GM12878 (cell line): Measurements from ENCODE around the gene NUP54. TPM values are rescaled to one million over a fixed set of nuclear protein-coding genes. Genes with fewer than 3 reads are reported as not detected.

Experiments used
- ATAC-seq: fragments of 200-7000 bp; cut with Tn5 transposase; 3 replicates; pipeline ENCODE4 v1.9.1; 2020; ENCODE audit warnings: mild to moderate bottlenecking, moderate library complexity
- BruUV-seq: library from RNA; stranded (reverse); fragments of 400-500 nt; replicated peaks from 2 replicates; lab custom pipeline; 2021; lab: Mats Ljungman, UMichigan
- CTCF ChIA-PET: fragments of 300-600 bp; sonication (Branson Sonifier 250); formaldehyde crosslinking; extraction: SDS; loops from one replicate; lab custom pipeline; 2021; ENCODE audit warnings: inconsistent platforms; lab: Yijun Ruan, JAX
- POLR2A ChIA-PET: fragments of 350-600 bp; formaldehyde crosslinking; extraction: SDS; loops from one replicate; lab custom pipeline; 2021; ENCODE audit warnings: inconsistent platforms; lab: Charles Lee
- RAD21 ChIA-PET: fragments of 300-600 bp; sonication (Branson Sonifier 250); formaldehyde crosslinking; loops from one replicate; lab custom pipeline; 2023; ENCODE audit warnings: antibody characterized with exemption; ENCODE audit not compliant: unreplicated experiment; lab: Charles Lee
- SMC1A ChIA-PET: fragments of 300-600 bp; sonication (Branson Sonifier 250); formaldehyde crosslinking; loops from one replicate; lab custom pipeline; 2023; ENCODE audit not compliant: unreplicated experiment, uncharacterized antibody; lab: Charles Lee
- DNase-seq: peaks from one replicate; pipeline ENCODE4 v3.0.0-alpha.2; 2011; ENCODE audit warnings: low read depth, low spot score
- FAIRE-seq: peaks from 3 replicates; lab custom pipeline; 2011; peaks lifted over from hg19 to GRCh38; lab: Jason Lieb, UNC
- H2AFZ ChIP-seq: 2 replicates; pipeline ENCODE4 v1.6.0; 2011; ENCODE audit warnings: low read depth, low read length, control low read depth; ENCODE audit not compliant: control insufficient read depth
- H3K27ac ChIP-seq: 2 replicates; pipeline ENCODE4 v1.5.1; 2011; ENCODE audit warnings: control low read depth; ENCODE audit not compliant: control insufficient read depth, insufficient read depth
- H3K27me3 ChIP-seq, 2 experiments: replicated peaks in 1 of 2; 2 replicates each; pipeline versions ENCODE4 v1.6.0 to v1.6.1; 2011; ENCODE audit warnings: low read length in 1 of 2; ENCODE audit not compliant: control insufficient read depth in 2 of 2, insufficient read depth in 2 of 2
- H3K36me3 ChIP-seq, 2 experiments: 2 replicates each; pipeline ENCODE4 v1.5.1; 2011; ENCODE audit warnings: low read length in 1 of 2; ENCODE audit not compliant: control insufficient read depth in 2 of 2, insufficient read depth in 2 of 2
- H3K4me1 ChIP-seq: 2 replicates; pipeline ENCODE4 v1.6.1; 2011; ENCODE audit warnings: mild to moderate bottlenecking, low read length, moderate library complexity, mixed read lengths; ENCODE audit not compliant: control insufficient read depth, insufficient read depth
- H3K4me2 ChIP-seq: 2 replicates; pipeline ENCODE4 v1.6.0; 2011; ENCODE audit warnings: control low read depth; ENCODE audit not compliant: control insufficient read depth, insufficient read depth
- H3K4me3 ChIP-seq: fragments of 200-600 bp; sonication (generic); 2 replicates; pipeline ENCODE4 v1.5.1; 2016
- H3K79me2 ChIP-seq: 2 replicates; pipeline ENCODE4 v1.6.0; 2011; ENCODE audit warnings: low read length; ENCODE audit not compliant: control insufficient read depth, insufficient read depth
- H3K9ac ChIP-seq: 2 replicates; pipeline ENCODE4 v1.8.0; 2011; ENCODE audit warnings: low read length, control low read depth, mixed read lengths; ENCODE audit not compliant: control insufficient read depth, insufficient read depth
- H3K9me3 ChIP-seq: replicated peaks from 3 replicates; pipeline ENCODE4 v1.5.1; 2011; ENCODE audit warnings: mild to moderate bottlenecking, low read length; ENCODE audit not compliant: control insufficient read depth, insufficient read depth
- H4K20me1 ChIP-seq: 2 replicates; pipeline ENCODE4 v1.6.0; 2011; ENCODE audit not compliant: control insufficient read depth, insufficient read depth
- CBX3 ChIP-seq: fragments of 200-600 bp; sonication (generic); IDR thresholded peaks from 2 replicates; pipeline ENCODE4 v1.6.1; 2016; ENCODE audit warnings: low read depth, borderline replicate concordance
- EP300 ChIP-seq, 2 experiments: fragments of 150-350 bp in 1 of 2; IDR thresholded peaks; 2 replicates each; pipeline ENCODE4 v1.6.1; 2011 to 2012; ENCODE audit warnings: low read depth in 2 of 2, low read length in 2 of 2, borderline replicate concordance in 1 of 2, improper control_type of control experiment in 1 of 2, inconsistent platforms in 1 of 2; ENCODE audit not compliant: control insufficient read depth in 1 of 2
- ESRRA ChIP-seq: IDR thresholded peaks from 2 replicates; pipeline ENCODE4 v1.6.1; 2012; ENCODE audit warnings: mild to moderate bottlenecking, low read length, improper control_type of control experiment
- PAX8 ChIP-seq: fragments of 450-650 bp; IDR thresholded peaks from 2 replicates; pipeline ENCODE4 v1.6.1; 2017; ENCODE audit warnings: mild to moderate bottlenecking, moderate library complexity
- POLR2A ChIP-seq: IDR thresholded peaks from 2 replicates; pipeline ENCODE4 v1.6.1; 2011; ENCODE audit warnings: low read depth, mild to moderate bottlenecking, low read length
- RAD51 ChIP-seq: fragments of 450-650 bp; IDR thresholded peaks from 2 replicates; pipeline ENCODE4 v1.6.1; 2016; ENCODE audit warnings: moderate library complexity, mild to moderate bottlenecking, inconsistent platforms
- TCF7 ChIP-seq: IDR thresholded peaks from 2 replicates; pipeline ENCODE4 v1.6.1; 2014; ENCODE audit warnings: antibody characterized with exemption, borderline replicate concordance
- WGBS: methylation state at CpG from one replicate; pipeline ENCODE4 v1.1.6; 2016; ENCODE audit warnings: low lambda C conversion rate; ENCODE audit not compliant: insufficient replicate concordance, insufficient coverage; ENCODE audit errors: missing lambda C conversion rate; 5-methylcytosine and 5-hydroxymethylcytosine counted together
- in situ Hi-C: fragments of 300-500 bp; cut with MboI; formaldehyde crosslinking; loops from 9 replicates; pipeline ENCODE4 v1.14.3; 2018; ENCODE audit warnings: mixed read lengths
- intact Hi-C: fragments of 100-400 bp; cut with micrococcal nuclease; formaldehyde crosslinking; loops from one replicate; pipeline ENCODE4 v1.14.2; 2022; ENCODE audit not compliant: unreplicated experiment
- polyA plus RNA-seq, 11 experiments: library from polyadenylated mRNA; depleted of rRNA in 4 of 11; unstranded in 6 of 11; stranded (reverse) in 5 of 11; fragments of >200 nt; fragmentation: Nextera tagmentation in 4 of 11; fragmentation: Illumina TruSeq in 1 of 11; extraction: Ambion mirVana in 4 of 11; extraction: Trizol in 1 of 11; gene quantifications; 1 replicate in 1 of 11; 2 replicates in 10 of 11; pipeline versions ENCODE4 v1.2.1 to v1.2.3, GENCODE V29; 2011 to 2016; ENCODE audit warnings: inconsistent platforms in 2 of 11, missing spikeins in 2 of 11, low read depth in 1 of 11
- total RNA-seq, 4 experiments: library from RNA; depleted of rRNA in 3 of 4; stranded (reverse); fragments of >200 nt in 3 of 4; fragmentation: Illumina TruSeq in 1 of 4; extraction: Trizol in 1 of 4; gene quantifications; 2 replicates each; pipeline versions ENCODE4 v1.2.1 to v1.2.3, GENCODE V29; 2013 to 2021
- TF ChIP-seq, protein P1 (sequence below): IDR thresholded peaks from 2 replicates; pipeline ENCODE4 v1.6.1; 2011; ENCODE audit warnings: mild to moderate bottlenecking, low read depth, low read length, moderate library complexity; ENCODE audit not compliant: insufficient replicate concordance
- TF ChIP-seq, protein P2 (sequence below): IDR thresholded peaks from 2 replicates; pipeline ENCODE4 v1.6.1; 2012; ENCODE audit warnings: low read depth, low read length, improper control_type of control experiment

The NUP54 gene
- total and polyA plus RNA-seq, 10 of the 15 experiments (the other 5 are each of a cell fraction or from before 2014, with no cell fraction given): 17.5 to 69.0 (median 42.3) TPM

DNA sequence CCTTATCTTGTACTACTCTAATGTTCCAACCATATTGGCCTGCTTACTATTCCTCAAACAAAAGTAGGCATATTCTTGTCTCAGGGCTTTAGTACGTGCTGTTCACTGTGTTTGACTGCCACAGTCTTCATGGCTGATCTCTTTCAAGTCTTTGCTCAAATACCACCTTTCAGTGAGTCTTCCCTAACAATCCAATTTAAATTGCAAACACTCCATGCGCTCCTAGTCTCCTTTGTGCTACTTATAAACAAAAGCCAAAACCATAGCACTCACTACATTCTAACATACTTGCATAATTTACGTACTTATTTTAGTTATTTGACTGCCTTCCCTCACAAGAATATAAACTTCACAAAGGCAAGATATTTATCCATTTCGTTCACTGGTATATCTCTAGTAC, 75.4 kb downstream of the NUP54 start:
- no peak overlapping the region for H3K4me2 ChIP-seq
- POLR2A ChIA-PET: no interaction called here

More for the DNA sequence above, 75.4 kb downstream of the NUP54 start:
- no peak overlapping the region for H3K9ac ChIP-seq
- no peak for DNase-seq
- no peak overlapping the region for H2AFZ ChIP-seq
- intact Hi-C loops: no loop called here
- CTCF ChIA-PET: interaction anchor here (1.5 kb wide), 1 partner anchor 77 kb away, joined by 9 read pairs; no protein-coding TSS in a partner anchor
- H3K27ac ChIP-seq: no peak overlapping the region
- H3K9me3 ChIP-seq: no peaks in the 10 kb centered on the region
- no TSS peak for BruUV-seq
- H3K79me2 ChIP-seq: no peaks in the 10 kb centered on the region
- peaks cover 0 to 6% of the 10 kb centered on the region in 2 experiments; a peak in 1 of 4 replicates for H3K27me3 ChIP-seq
- TF ChIP-seq POLR2A (no peak), TCF7 (no peak), RAD51 (no peak), CBX3 (no peak), ESRRA (no peak), PAX8 (no peak), EP300 (IDR thresholded peaks at IDR 0.05; ENCODE audit: borderline replicate concordance in 1 of 2, control insufficient read depth in 1 of 2, low read depth in 2 of 2, low read length in 2 of 2) (no peak)
- TF ChIP-seq, protein P1, sequence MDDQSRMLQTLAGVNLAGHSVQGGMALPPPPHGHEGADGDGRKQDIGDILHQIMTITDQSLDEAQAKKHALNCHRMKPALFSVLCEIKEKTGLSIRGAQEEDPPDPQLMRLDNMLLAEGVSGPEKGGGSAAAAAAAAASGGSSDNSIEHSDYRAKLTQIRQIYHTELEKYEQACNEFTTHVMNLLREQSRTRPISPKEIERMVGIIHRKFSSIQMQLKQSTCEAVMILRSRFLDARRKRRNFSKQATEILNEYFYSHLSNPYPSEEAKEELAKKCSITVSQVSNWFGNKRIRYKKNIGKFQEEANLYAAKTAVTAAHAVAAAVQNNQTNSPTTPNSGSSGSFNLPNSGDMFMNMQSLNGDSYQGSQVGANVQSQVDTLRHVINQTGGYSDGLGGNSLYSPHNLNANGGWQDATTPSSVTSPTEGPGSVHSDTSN: no peak
- TF ChIP-seq, protein P2, sequence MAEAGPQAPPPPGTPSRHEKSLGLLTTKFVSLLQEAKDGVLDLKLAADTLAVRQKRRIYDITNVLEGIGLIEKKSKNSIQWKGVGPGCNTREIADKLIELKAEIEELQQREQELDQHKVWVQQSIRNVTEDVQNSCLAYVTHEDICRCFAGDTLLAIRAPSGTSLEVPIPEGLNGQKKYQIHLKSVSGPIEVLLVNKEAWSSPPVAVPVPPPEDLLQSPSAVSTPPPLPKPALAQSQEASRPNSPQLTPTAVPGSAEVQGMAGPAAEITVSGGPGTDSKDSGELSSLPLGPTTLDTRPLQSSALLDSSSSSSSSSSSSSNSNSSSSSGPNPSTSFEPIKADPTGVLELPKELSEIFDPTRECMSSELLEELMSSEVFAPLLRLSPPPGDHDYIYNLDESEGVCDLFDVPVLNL: no peak
- TF ChIP-seq, all 136 proteins: peak for 0
- Histone ChIP-seq H3K4me3 (no peak overlapping the region), H3K36me3 (no peaks in the 10 kb centered on the region), H4K20me1 (no peaks in the 10 kb centered on the region), H3K4me1 (no peaks in the 10 kb centered on the region)
- no peak for FAIRE-seq
- in situ Hi-C loops: no loop called here
- ChIA-PET RAD21 (no interaction called here), SMC1A (no interaction called here)
- WGBS: 43% methylated on average over 4 of the region's 4 CpGs
- no peak for ATAC-seq
